ENCODE data around the gene SLC6A2. TPM values are rescaled to one million over a fixed set of nuclear protein-coding genes. Genes with fewer than 3 reads are reported as not detected.

The SLC6A2 gene
- total and polyA plus RNA-seq, 2 of the 13 experiments (the other 11 are each of a cell fraction or from before 2014, with no cell fraction given), result 0.62 to 0.66 TPM

GRCh38 chr16:55736671-55737070, 80.9 kb downstream of the SLC6A2 start:
- intact Hi-C loops (cut with micrococcal nuclease; ENCODE audit: unreplicated experiment), result no loop called here
- H3K9me3 ChIP-seq (ENCODE audit: low read length), result no peaks in the 10 kb centered on the region
- no peaks in the 10 kb centered on the region for H4K20me1 ChIP-seq (ENCODE audit: insufficient read depth, low read length)
- DNase-seq (ENCODE audit: low spot score) (no peak), FAIRE-seq (no peak), ATAC-seq (no peak)
- 19% methylated on average over 4 of the region's 4 CpGs for WGBS (ENCODE audit: low lambda C conversion rate)
- H3K4me1 ChIP-seq (ENCODE audit: insufficient read depth, low read length), result no peaks in the 10 kb centered on the region
- no peaks in the 10 kb centered on the region for H3K36me3 ChIP-seq (replicated peaks in 1 of 2; ENCODE audit: control insufficient read depth in 1 of 2, insufficient read depth in 2 of 2, low read length in 2 of 2)
- no peaks in the 10 kb centered on the region for H3K79me2 ChIP-seq (ENCODE audit: insufficient read depth, low read length)
- H2AFZ ChIP-seq (ENCODE audit: low read length), result no peak overlapping the region
- in situ Hi-C loops (cut with HindIII; ENCODE audit: extremely low pct_ligation_motif_present, low pct_unique_long_range_greater_than_20kb), result no loop called here
- H3K9ac ChIP-seq (ENCODE audit: insufficient read depth, low read depth, low read length), result no peak overlapping the region
- ChIA-PET CTCF (ENCODE audit: low intra/inter-chr PET ratio, low total read pairs) (no interaction called here), POLR2A (no interaction called here)
- H3K27ac ChIP-seq (ENCODE audit: extremely low read length, insufficient read depth, low read length), result no peak overlapping the region
- peaks cover 0 to 42% of the 10 kb centered on the region in 2 experiments; a peak in 3 of 5 replicates for H3K27me3 ChIP-seq (ENCODE audit: control insufficient read depth in 1 of 2, insufficient read depth in 2 of 2, low read length in 2 of 2)
- H3K4me3 ChIP-seq (replicated peaks in 1 of 3; ENCODE audit: insufficient read depth in 1 of 3, low read depth in 2 of 3, low read length in 3 of 3), result no peak overlapping the region
- H3K4me2 ChIP-seq (ENCODE audit: low read depth, low read length), result no peak overlapping the region
- no TSS peak for BruUV-seq (replicated peaks)
- TF ChIP-seq CREB1 (IDR thresholded peaks at IDR 0.05), result 0 out of 2 replicates have a peak, but pooled peaks have one; percentile 3
- no peak for TF ChIP-seq CREB1 (CRISPR knock-in tag; IDR thresholded peaks at IDR 0.05)
- TF ChIP-seq ZNF263 (CRISPR knock-in tag; IDR thresholded peaks at IDR 0.05), result no peak
- TF ChIP-seq ZNF563 (CRISPR knock-in tag; IDR thresholded peaks at IDR 0.05), result no peak

GRCh38 chr16:55737318-55737717, 81.5 kb downstream of the SLC6A2 start:
- Histone ChIP-seq H3K9me3 (ENCODE audit: low read length) (no peaks in the 10 kb centered on the region), H3K4me3 (replicated peaks in 1 of 3; ENCODE audit: insufficient read depth in 1 of 3, low read depth in 2 of 3, low read length in 3 of 3) (no peak overlapping the region), H3K27ac (ENCODE audit: extremely low read length, insufficient read depth, low read length) (no peak overlapping the region), H3K9ac (ENCODE audit: insufficient read depth, low read depth, low read length) (no peak overlapping the region), H2AFZ (ENCODE audit: low read length) (no peak overlapping the region), H3K27me3 (ENCODE audit: control insufficient read depth in 1 of 2, insufficient read depth in 2 of 2, low read length in 2 of 2) (peaks cover 0 to 43% of the 10 kb centered on the region in 2 experiments; a peak in 3 of 5 replicates), H3K4me2 (ENCODE audit: low read depth, low read length) (no peak overlapping the region), H3K36me3 (replicated peaks in 1 of 2; ENCODE audit: control insufficient read depth in 1 of 2, insufficient read depth in 2 of 2, low read length in 2 of 2) (no peaks in the 10 kb centered on the region), H3K4me1 (ENCODE audit: insufficient read depth, low read length) (no peaks in the 10 kb centered on the region), H4K20me1 (ENCODE audit: insufficient read depth, low read length) (no peaks in the 10 kb centered on the region), H3K79me2 (ENCODE audit: insufficient read depth, low read length) (no peaks in the 10 kb centered on the region)
- DNase-seq (ENCODE audit: low spot score), result no peak
- intact Hi-C loops (cut with micrococcal nuclease; ENCODE audit: unreplicated experiment) (no loop called here), in situ Hi-C loops (cut with HindIII; ENCODE audit: extremely low pct_ligation_motif_present, low pct_unique_long_range_greater_than_20kb) (no loop called here)
- WGBS (ENCODE audit: low lambda C conversion rate), result 1% methylated on average over 3 of the region's 3 CpGs
- ChIA-PET POLR2A (no interaction called here), CTCF (ENCODE audit: low intra/inter-chr PET ratio, low total read pairs) (no interaction called here)
- no peak for FAIRE-seq
- no peak for ATAC-seq
- no TSS peak for BruUV-seq (replicated peaks)
- TF ChIP-seq ZNF619 (CRISPR knock-in tag; IDR thresholded peaks at IDR 0.05), result no peak
- TF ChIP-seq KLF11 (CRISPR knock-in tag; IDR thresholded peaks at IDR 0.05), result no peak
- TF ChIP-seq NR2F2 (IDR thresholded peaks at IDR 0.05; ENCODE audit: borderline replicate concordance, low read depth), result no peak
- TF ChIP-seq ZNF850 (CRISPR knock-in tag; conservative IDR thresholded peaks at IDR 0.05), result no peak
- no peak for TF ChIP-seq MTF2 (CRISPR knock-in tag; IDR thresholded peaks at IDR 0.05; ENCODE audit: borderline replicate concordance)
- TF ChIP-seq ZNF83 (CRISPR knock-in tag; IDR thresholded peaks at IDR 0.05; ENCODE audit: borderline replicate concordance), result no peak
- no peak for TF ChIP-seq ZNF121 (CRISPR knock-in tag; IDR thresholded peaks at IDR 0.05)
- no peak for TF ChIP-seq ATF7-NPFF (CRISPR knock-in tag; IDR thresholded peaks at IDR 0.05; ENCODE audit: low read depth)
- TF ChIP-seq ZBTB34 (CRISPR knock-in tag; IDR thresholded peaks at IDR 0.05), result no peak
- TF ChIP-seq GZF1 (CRISPR knock-in tag; IDR thresholded peaks at IDR 0.05), result no peak
- TF ChIP-seq EZH2 (conservative IDR thresholded peaks at IDR 0.05; ENCODE audit: low read depth, low read length), result no peak
- no peak for TF ChIP-seq ATF1 (CRISPR knock-in tag; IDR thresholded peaks at IDR 0.05)
- no peak for TF ChIP-seq IRF1 (CRISPR knock-in tag; IDR thresholded peaks at IDR 0.05; ENCODE audit: low read depth)
- TF ChIP-seq PHF20 (CRISPR knock-in tag; IDR thresholded peaks at IDR 0.05), result no peak
- no peak for TF ChIP-seq PAX8 (CRISPR knock-in tag; IDR thresholded peaks at IDR 0.05; ENCODE audit: borderline replicate concordance)
- no peak for TF ChIP-seq SP2 (CRISPR knock-in tag; IDR thresholded peaks at IDR 0.05)
